Right lung (tissue), 5 donors: ENCODE results near the gene ITGAV. TPM values are rescaled to one million over a fixed set of nuclear protein-coding genes. Genes with fewer than 3 reads are reported as not detected.

ENCODE experiments used
- DNase-seq, 2 donors: peaks; one replicate each; pipeline ENCODE4 v3.0.0-alpha.2; 2013
- polyA plus RNA-seq, 5 donors: library from polyadenylated mRNA; unstranded; fragments of 120-200 nt; gene quantifications; one replicate each; pipeline versions ENCODE4 v1.2.1 to v1.2.3, GENCODE V29; 2013; ENCODE audit warnings: inconsistent platforms in 1 of 5, low replicate concordance in 1 of 5; ENCODE audit not compliant: insufficient read length in 5 of 5, insufficient read depth in 1 of 5

ITGAV gene
- polyA plus RNA-seq, 5 donors, result 36.0 to 65.4 (median 62.1) TPM

DNA sequence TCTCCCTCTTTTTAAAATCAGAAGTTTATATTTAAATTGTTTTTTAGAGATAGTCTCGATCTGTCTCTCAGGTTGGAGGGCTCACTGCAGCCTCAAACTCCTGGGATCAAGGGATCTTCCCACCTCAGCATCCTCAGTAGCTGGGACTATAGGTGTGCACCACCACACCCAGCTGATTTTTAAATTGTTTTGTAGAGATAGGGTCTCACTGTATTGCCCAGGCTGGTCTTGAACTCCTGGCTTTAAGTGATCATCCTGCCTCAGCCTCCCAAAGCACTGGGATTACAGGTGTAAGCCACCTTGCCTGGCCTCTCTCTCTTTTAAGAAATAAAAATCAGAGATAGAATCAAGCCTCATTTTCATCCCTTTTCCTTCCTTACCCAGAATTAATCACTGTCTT is 126.1 kb downstream of the ITGAV start:
- no peak for DNase-seq

DNA sequence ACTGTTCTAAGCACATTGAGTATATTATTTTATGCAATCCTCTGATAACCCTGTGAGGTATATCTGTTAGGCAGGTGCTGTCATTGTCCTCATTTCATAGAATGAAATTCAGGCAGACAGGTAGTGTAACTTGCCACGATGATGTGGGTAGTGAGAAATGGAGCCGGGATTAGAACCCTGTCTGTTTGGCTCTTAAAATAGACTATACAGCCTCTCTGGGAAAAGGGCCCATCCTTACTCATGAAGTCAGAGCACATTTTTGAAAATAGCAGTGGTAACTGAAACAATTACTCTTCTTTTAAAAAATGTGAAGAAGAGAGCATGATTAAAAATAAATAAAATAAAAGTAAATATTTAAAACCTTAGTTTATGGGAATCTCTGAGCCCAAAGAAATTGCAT is 127.0 kb downstream of the ITGAV start:
- DNase-seq, result no peak

DNA sequence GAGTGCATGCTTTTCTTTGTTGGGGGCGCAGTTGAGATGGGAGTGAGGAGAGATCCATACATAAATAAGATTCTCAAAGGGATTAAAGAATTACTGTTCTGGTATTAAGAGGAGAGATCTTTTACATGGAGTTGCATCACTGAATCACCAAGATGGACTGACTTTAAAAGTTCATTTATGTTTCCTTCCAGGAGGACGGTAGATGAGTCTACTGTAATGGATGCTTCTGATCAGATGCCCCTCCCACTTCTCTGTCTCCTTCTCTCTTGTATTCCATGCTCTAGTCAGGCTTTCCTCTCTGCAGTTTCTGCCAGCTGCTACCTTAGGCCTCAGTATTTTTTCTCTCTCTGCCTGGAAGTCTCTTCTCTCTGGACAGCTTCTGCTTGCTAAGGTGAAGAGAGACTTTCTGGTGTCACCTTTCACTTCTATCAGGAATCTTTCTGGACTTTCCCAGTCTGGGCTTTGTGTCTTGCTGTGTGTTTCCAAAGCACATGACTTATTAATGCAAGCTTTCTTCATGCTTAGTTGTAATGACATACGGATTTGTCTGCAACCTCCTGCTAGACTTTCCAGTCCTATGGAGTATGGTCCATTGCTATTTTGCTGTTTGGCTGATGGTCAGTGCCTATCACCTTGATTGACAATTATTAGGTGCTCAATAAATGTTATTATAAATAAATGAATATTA is 127.6 kb downstream of the ITGAV start:
- no peak for DNase-seq

DNA sequence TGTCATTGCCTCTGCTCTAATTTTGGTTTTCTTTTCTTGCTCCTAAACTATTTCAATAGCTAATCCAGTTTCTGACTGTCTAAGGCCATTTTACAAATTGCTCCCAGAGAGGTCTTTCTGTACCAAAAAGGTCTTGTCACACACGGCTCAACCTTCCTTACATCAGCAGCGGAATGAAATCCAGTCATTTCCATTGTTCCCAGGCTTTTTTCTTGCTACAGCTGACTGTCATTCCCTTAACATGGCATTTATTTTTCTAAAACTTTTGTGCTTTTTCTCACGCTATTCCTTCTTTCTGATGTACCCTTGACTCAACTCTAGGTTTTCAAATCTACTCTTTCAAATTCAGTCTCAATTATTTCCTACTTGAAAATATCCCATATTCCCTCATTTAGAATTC is 128.3 kb downstream of the ITGAV start:
- no peak for DNase-seq

DNA sequence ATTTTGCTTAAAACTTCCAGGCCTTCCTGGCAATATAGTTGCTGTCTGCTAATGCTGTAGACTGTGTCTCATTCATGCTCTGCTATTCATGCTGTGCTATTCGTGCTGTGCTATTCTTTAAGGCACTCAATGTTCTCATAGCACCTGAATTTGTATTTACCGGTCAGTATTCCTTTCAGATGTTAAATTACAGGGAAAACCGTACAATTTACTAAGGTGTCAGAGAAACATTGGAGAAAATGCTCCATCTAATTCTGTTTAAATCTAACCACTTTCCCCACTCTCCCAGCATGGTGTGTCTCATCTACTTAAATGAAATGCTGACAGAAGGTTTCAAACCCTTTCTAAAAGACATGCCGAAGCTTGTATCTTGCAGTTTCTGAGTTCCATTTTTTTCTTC is 129.0 kb downstream of the ITGAV start:
- DNase-seq, result no peak

DNA sequence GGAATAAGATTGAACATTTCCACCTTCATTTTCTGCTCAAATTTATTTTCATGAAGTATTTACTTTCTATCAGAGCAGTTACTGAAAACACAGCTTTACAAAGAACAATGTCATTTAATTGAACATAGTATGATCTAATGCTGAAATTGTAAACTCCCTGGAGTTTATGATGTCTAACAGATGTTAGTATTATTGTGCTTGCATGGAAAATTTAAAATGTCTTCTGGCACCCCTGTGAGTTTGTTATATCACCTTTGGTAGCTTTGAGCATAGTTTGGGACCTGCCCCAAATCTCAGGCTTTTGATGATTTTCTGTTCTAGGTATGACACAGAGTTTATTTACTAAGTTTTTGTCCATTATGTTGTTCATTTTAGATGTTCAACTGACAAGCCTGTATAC is 132.1 kb downstream of the ITGAV start:
- no peak for DNase-seq

DNA sequence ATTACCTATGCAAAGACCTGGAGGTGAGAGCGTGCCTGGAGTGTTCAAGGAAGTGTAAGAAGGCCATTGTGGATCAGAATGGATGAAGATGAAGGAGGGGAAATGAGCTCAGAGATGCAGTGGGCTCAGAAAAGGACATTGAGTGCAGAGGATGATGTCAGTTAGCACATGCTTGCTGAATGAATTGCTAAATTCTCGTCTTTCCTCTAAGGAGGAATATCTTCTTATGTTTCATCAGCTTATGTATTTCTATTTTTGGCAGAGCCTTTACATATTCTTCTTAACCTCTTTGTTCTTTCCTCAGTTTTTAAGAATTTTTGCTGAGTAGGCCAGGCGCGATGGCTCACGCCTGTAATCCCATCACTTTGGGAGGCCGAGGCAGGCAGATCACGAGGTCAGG is 134.9 kb downstream of the ITGAV start:
- DNase-seq, result no peak

DNA sequence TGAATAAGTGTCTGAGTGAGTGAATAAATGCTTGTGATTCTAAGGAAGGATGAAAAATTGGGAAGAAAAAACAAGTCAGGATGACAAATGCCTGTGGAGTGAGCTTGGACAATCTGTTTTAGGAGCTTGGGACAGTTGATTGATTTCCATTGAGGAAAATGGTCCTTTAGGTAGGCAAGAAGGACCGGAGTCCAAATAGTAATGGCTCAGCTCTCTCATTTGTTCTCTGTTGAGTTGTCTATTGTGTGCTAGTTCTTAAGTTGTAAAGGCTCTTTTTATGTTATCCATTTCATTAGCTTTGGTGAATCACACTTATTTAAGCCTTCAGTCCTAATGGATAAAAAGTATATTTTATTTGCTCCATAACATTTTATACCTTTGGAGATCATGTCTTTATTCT is 135.9 kb downstream of the ITGAV start:
- no peak for DNase-seq

DNA sequence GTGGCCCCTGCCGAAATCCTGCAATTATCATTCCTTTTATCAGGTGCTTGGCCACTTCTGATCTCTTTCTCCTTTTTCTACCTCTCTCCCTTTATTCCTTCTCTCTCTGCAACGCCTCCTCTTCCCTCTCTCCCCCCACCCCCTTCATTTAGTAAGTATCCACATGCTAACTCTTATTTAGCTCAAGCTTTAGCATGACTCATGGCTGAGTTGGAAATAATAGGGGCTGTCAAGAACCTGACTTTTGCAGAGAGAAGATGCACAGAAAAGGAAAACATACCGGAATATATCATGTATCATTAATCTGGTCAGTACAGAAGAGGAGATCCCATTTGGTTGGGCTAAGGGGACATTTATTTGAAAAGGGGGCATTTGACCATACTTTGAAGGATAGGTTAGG is 137.1 kb downstream of the ITGAV start:
- DNase-seq, result no peak

DNA sequence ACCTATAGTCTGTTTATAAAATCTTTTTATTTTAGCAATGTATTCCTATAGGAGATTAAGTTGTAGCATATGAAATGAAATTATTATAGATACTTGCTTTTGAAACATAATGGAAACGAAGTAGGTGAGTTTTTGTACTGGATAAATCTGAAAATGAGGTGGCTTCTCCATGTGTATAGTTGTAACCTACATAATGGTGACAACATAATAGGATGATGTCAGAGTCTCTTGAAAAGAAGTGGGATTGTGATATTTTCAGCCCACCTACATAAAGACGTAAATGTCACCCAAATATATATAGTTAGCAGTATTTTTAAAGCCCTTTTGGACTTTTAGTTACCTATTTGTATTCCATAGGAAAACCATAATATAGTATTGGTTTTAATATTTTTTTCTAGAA is 138.8 kb downstream of the ITGAV start:
- no peak for DNase-seq

Other genes with a start within 250 kb of the ITGAV start
- 100 to 1,000 TPM in 4 of 5 donors, 10 to 100 TPM in 1; 81.4 to 129 (median 121) TPM for gene ZC3H15, start 103.8 kb upstream of the ITGAV start, polyA plus RNA-seq
- gene FAM171B, start 104.0 kb downstream of the ITGAV start, polyA plus RNA-seq, result 10 to 100 TPM in 2 of 5 donors, 1 to 10 TPM in 3; 5.6 to 10.5 (median 8.8) TPM